Stomach (tissue), 9 donors: Measurements from ENCODE around the gene GTF3C4. TPM values are rescaled to one million over a fixed set of nuclear protein-coding genes. Genes with fewer than 3 reads are reported as not detected.
"Not testable (repeated sequence)": the region's sequence is repeated elsewhere in the genome, so short reads cannot be mapped to it uniquely, and the experiment has no call there.

Experiments
- DNase-seq, 2 donors: peaks; one replicate each; pipeline versions ENCODE4 v3.0.0 to v3.0.0-alpha.2; 2013 to 2019
- H3K27ac ChIP-seq, 5 donors: fragments of 200-600 bp in 4 of 5; sonication (generic) in 4 of 5; one replicate each; pipeline ENCODE4 v1.5.1; 2013 to 2019; ENCODE audit warnings: mild to moderate bottlenecking in 1 of 5, moderate library complexity in 1 of 5
- H3K27me3 ChIP-seq, 3 donors: fragments of 200-600 bp; sonication (generic); one replicate each; pipeline ENCODE4 v1.5.1; 2017 to 2019; ENCODE audit warnings: mixed run types in 1 of 3
- H3K36me3 ChIP-seq, 4 donors: fragments of 200-600 bp; sonication (generic); 1 replicate in 3 of 4; 2 replicates in 1 of 4; pipeline ENCODE4 v1.5.1; 2016 to 2019
- H3K4me1 ChIP-seq, 4 donors: fragments of 200-600 bp; sonication (generic); one replicate each; pipeline ENCODE4 v1.5.1; 2016 to 2019
- H3K4me3 ChIP-seq, 4 donors: fragments of 200-600 bp; sonication (generic) in 3 of 4; one replicate each; pipeline ENCODE4 v1.5.1; 2016 to 2019; ENCODE audit warnings: mild to moderate bottlenecking in 1 of 4
- H3K9me3 ChIP-seq, 4 donors: fragments of 200-600 bp; sonication (generic); one replicate each; pipeline ENCODE4 v1.5.1; 2016 to 2019
- CTCF ChIP-seq, 7 experiments: fragments of 450-650 bp in 4 of 7; fragments of 200-600 bp in 3 of 7; sonication (generic) in 3 of 7; IDR thresholded peaks; one replicate each; pipeline ENCODE4 v1.5.1; 2016 to 2019; ENCODE audit warnings: antibody characterized with exemption in 7 of 7, control low read depth in 2 of 7, mild to moderate bottlenecking in 1 of 7
- EP300 ChIP-seq: sonication (generic); formaldehyde crosslinking; IDR thresholded peaks from one replicate; pipeline ENCODE4 v1.6.1; 2017; ENCODE audit warnings: antibody characterized with exemption
- POLR2A ChIP-seq, 4 donors: fragments of 450-650 bp; IDR thresholded peaks; one replicate each; pipeline ENCODE4 v1.6.1; 2016; ENCODE audit warnings: antibody characterized with exemption in 4 of 4, control low read depth in 2 of 4, mild to moderate bottlenecking in 1 of 4, moderate library complexity in 1 of 4
- POLR2AphosphoS5 ChIP-seq, 3 donors: sonication (generic); formaldehyde crosslinking; IDR thresholded peaks; one replicate each; pipeline ENCODE4 v1.6.1; 2016; ENCODE audit warnings: antibody characterized with exemption in 3 of 3
- WGBS, 5 donors: extraction: QIAGEN DNeasy Blood & Tissue Kit in 3 of 5; methylation state at CpG; one replicate each; pipeline versions ENCODE4 v1.1.5 to v1.1.7; 2013 to 2018; 5-methylcytosine and 5-hydroxymethylcytosine counted together
- intact Hi-C: fragments of 100-400 bp; cut with DNase I; formaldehyde crosslinking; loops from one replicate; pipeline ENCODE4 v1.15.1; 2023; ENCODE audit warnings: low total_unique reads
- polyA plus RNA-seq, 3 donors: library from polyadenylated mRNA; stranded (reverse); fragments of 200-250 nt; gene quantifications; one replicate each; pipeline ENCODE4 v1.2.3, GENCODE V29; 2013
- total RNA-seq, 5 donors: library from RNA; depleted of rRNA; stranded (reverse); fragments of >200 nt; gene quantifications; one replicate each; pipeline versions ENCODE4 v1.1.0 to v1.2.3, GENCODE V29; 2014 to 2016
- donor health status: healthy with polysubstance abuse.
- donor health status: Bipolar disorder and iron deficiency.
- donor health status: healthy.

GTF3C4 gene
- total and polyA plus RNA-seq, 8 donors = 2.6 to 68.8 (median 11.4) TPM

- Histone ChIP-seq H3K9me3 (no peaks in the 10 kb centered on the region), H3K27ac (no peak overlapping the region), H3K4me1 (no peaks in the 10 kb centered on the region), H3K4me3 (no peak overlapping the region), H3K36me3 (no peaks in the 10 kb centered on the region), H3K27me3 (peaks cover 0 to 48% (median 0%) of the 10 kb centered on the region in 3 donors)
- no peak for TF ChIP-seq POLR2A (IDR thresholded peaks at IDR 0.05)
- no peak for TF ChIP-seq CTCF (IDR thresholded peaks at IDR 0.05)
- no peak for TF ChIP-seq EP300
- TF ChIP-seq POLR2AphosphoS5 (IDR thresholded peaks at IDR 0.05) = no peak
- intact Hi-C loops = no loop called here
- 69 to 77% (median 77%) methylated on average over 9 to 13 of the region's 13 CpGs for WGBS, 5 donors
- DNase-seq = no peak
These were observed 47.2 kb downstream of the GTF3C4 start for GRCh38 chr9:132717326-132717945.

DNA sequence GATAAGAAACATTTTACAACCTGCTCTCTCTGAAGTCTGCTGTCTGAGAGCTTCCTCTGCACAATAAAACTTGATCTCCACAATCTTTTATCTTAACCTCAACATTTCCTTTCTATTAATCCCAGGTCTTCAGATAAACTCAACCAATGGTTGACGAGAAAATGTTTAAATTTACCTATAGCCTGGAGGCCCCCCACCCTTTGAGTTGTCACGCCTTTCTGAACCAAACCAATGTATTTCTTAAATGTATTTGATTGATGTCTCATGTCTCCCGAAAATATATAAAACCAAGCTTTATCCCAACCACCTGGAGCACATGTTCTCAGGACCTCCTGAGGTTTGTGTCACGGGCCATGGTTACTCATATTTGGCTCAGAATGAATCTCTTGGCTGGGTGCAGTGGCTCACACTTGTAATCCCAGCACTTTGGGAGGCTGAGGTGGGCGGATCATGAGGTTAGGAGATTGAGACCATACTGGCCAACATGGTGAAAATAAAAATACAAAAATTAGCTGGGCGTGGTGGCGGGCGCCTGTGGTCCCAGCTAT, 48.2 kb downstream of the GTF3C4 start:
- DNase-seq, intact Hi-C loops, H3K36me3 ChIP-seq, H3K27ac ChIP-seq, H3K4me1 ChIP-seq, H3K9me3 ChIP-seq, H3K4me3 ChIP-seq: not testable (repeated sequence)
- peaks cover 0 to 53% (median 0%) of the 10 kb centered on the region in 3 donors for H3K27me3 ChIP-seq
- 56 to 68% (median 65%) methylated on average over 8 of the region's 8 CpGs for WGBS, 5 donors

DNA sequence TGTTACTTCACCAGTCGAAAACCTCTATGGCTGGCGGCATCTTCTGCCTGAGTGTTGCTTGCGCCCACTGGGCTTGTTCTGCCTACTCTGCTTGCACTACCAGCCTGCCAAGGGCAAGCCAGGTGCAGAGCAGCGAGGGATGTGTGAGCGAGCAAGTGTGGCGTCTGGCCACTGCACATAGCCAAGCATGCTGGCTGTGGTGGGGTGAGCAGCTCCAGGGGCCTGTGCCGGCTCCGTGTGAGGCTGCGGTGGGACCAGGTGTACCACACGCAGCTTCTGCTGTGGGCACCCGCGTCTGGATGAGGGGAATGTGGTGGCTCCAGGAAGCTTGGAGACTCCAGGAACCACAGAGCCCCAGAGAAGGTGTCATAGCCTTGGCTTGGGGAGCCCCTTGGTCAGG, 51.4 kb downstream of the GTF3C4 start:
- TF ChIP-seq EP300 (no peak), POLR2A (IDR thresholded peaks at IDR 0.05) (no peak), CTCF (IDR thresholded peaks at IDR 0.05) (no peak), POLR2AphosphoS5 (IDR thresholded peaks at IDR 0.05) (no peak)
- H3K4me3 ChIP-seq = no peak overlapping the region
- no peaks in the 10 kb centered on the region for H3K9me3 ChIP-seq
- H3K36me3 ChIP-seq = no peaks in the 10 kb centered on the region
- WGBS, 5 donors = 85 to 95% (median 90%) methylated on average over 7 to 12 of the region's 12 CpGs
- peaks cover 0 to 43% (median 0%) of the 10 kb centered on the region in 3 donors for H3K27me3 ChIP-seq
- DNase-seq = no peak
- H3K4me1 ChIP-seq = no peaks in the 10 kb centered on the region
- intact Hi-C loops = no loop called here
- H3K27ac ChIP-seq = no peak overlapping the region

DNA sequence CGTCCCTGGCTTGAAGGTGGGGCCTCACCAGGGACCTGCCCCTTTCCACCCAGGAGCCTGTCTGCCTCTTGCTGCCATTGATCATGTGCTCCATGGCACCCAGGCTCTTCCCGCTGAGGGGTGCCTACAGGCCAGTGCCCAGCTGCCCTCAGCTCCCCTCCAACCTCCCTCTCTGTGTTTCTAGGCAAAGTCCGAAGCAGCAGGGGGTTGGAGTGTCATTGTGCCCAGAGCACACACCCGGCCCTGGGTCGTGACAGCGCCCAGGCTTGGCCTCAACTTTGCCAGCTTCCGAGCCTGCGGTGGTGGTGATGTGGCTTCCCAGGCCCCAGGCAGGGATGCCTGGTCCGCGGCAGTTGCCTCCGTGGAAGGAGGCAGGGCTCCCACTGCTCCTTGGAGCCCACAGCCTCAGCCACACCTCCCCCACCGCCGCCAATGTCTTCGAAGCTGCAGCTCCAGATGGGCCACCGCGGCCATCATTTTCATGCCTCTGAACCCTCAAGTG, 52.4 kb downstream of the GTF3C4 start:
- Histone ChIP-seq H3K9me3 (no peaks in the 10 kb centered on the region), H3K4me1 (no peaks in the 10 kb centered on the region), H3K27me3 (peaks cover 0 to 33% (median 0%) of the 10 kb centered on the region in 3 donors), H3K27ac (no peak overlapping the region), H3K4me3 (no peak overlapping the region), H3K36me3 (no peaks in the 10 kb centered on the region)
- 83 to 88% (median 87%) methylated on average over 13 to 16 of the region's 16 CpGs for WGBS, 5 donors
- TF ChIP-seq POLR2AphosphoS5 (IDR thresholded peaks at IDR 0.05) (no peak), CTCF (IDR thresholded peaks at IDR 0.05) (no peak), EP300 (no peak), POLR2A (IDR thresholded peaks at IDR 0.05) (no peak)
- no peak for DNase-seq
- intact Hi-C loops = no loop called here

DNA sequence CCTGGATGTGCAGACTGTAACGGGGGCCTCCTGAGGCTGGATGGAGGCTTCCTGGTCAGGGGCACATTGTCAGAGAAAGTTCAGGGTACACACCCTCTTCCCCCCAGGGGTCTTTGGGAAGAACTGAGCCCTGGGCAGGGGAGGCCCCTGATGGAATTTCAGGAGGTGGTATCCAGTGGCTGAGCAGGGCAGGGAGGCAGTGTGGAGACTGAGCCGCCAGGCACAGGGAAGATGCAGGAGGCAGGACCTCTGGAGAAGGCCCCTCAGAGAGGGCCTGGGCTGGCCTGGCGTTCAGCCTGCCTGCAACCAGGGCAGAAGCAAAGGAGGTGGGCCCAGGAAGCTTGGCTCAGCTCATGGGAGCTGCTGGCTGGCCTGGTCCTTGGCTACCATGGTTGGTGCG, 53.5 kb downstream of the GTF3C4 start:
- intact Hi-C loops = no loop called here
- no peak for DNase-seq
- H3K4me1 ChIP-seq = no peaks in the 10 kb centered on the region
- TF ChIP-seq POLR2A (IDR thresholded peaks at IDR 0.05) (no peak), EP300 (no peak), POLR2AphosphoS5 (IDR thresholded peaks at IDR 0.05) (no peak), CTCF (IDR thresholded peaks at IDR 0.05) (no peak)
- H3K36me3 ChIP-seq = no peaks in the 10 kb centered on the region
- peaks cover 0 to 23% (median 0%) of the 10 kb centered on the region in 3 donors for H3K27me3 ChIP-seq
- no peak overlapping the region for H3K27ac ChIP-seq
- whole genome bisulfite sequencing, 5 donors = 73 to 90% (median 84%) methylated on average over 3 to 4 of the region's 4 CpGs
- no peak overlapping the region for H3K4me3 ChIP-seq
- no peaks in the 10 kb centered on the region for H3K9me3 ChIP-seq
